ENCODE results near the gene LRRC43.

DNA sequence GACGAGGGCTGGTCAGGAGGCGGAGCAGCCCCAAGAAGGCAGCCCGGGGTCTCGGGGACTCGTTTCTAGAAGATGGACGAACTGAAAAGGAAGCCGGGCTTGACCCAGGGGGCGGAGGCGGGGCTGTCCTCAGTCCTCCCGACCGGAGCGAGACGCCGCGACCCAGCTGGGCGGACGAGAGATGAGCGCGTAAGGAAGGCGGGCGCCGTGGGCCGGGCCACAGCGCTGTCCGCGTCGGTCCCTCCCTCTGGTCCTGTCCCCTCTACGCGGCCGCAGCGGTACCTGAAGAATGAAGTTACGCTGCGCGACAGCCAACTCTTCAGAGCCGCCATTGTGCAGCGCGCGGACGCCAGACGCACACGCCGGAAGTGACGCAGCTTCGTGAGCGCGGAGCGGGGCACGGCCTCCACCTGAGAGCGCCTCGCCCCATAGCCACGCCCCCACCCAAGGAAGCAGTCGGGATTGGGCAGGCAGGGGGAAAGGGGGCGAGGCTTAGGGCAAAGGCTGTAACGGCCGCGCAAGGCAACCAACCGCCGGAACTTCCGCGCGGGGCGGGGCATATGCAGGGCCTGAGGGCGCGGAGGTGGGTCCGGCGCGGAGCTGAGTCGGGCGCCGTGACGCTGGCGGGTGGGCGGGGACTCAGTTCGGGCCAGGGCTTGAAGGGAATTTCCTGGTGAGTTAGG, 42.9 kb downstream of the LRRC43 start, which contains the start of gene DIABLO:
- TF ChIP-seq, protein P1, sequence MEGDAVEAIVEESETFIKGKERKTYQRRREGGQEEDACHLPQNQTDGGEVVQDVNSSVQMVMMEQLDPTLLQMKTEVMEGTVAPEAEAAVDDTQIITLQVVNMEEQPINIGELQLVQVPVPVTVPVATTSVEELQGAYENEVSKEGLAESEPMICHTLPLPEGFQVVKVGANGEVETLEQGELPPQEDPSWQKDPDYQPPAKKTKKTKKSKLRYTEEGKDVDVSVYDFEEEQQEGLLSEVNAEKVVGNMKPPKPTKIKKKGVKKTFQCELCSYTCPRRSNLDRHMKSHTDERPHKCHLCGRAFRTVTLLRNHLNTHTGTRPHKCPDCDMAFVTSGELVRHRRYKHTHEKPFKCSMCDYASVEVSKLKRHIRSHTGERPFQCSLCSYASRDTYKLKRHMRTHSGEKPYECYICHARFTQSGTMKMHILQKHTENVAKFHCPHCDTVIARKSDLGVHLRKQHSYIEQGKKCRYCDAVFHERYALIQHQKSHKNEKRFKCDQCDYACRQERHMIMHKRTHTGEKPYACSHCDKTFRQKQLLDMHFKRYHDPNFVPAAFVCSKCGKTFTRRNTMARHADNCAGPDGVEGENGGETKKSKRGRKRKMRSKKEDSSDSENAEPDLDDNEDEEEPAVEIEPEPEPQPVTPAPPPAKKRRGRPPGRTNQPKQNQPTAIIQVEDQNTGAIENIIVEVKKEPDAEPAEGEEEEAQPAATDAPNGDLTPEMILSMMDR (conservative IDR thresholded peaks at IDR 0.05): no peak
- TF ChIP-seq ZFX (IDR thresholded peaks at IDR 0.05): no peak
